Measurements from ENCODE around the gene DLGAP1.

DLGAP1 gene

GRCh38 chr18:4286256-4286655 lies 168.9 kb downstream of the DLGAP1 start:
- H3K4me3 ChIP-seq (ENCODE audit: low read depth, low read length): no peak overlapping the region
- DNase-seq (ENCODE audit: low read depth): no peak
- TF ChIP-seq CTCF (IDR thresholded peaks at IDR 0.05; ENCODE audit: low read depth, low read length) (no peak), MYC (IDR thresholded peaks at IDR 0.05; ENCODE audit: low read depth, low read length) (no peak), MAX (IDR thresholded peaks at IDR 0.05; ENCODE audit: low read depth, low read length) (no peak), POLR2A (IDR thresholded peaks at IDR 0.05; ENCODE audit: extremely low read depth, insufficient read length) (no peak)

- TF ChIP-seq CTCF (IDR thresholded peaks at IDR 0.05; ENCODE audit: low read depth, low read length): no peak
- TF ChIP-seq MYC (IDR thresholded peaks at IDR 0.05; ENCODE audit: low read depth, low read length): no peak
- TF ChIP-seq MAX (IDR thresholded peaks at IDR 0.05; ENCODE audit: low read depth, low read length): no peak
- TF ChIP-seq POLR2A (IDR thresholded peaks at IDR 0.05; ENCODE audit: extremely low read depth, insufficient read length): no peak
- no peak overlapping the region for H3K4me3 ChIP-seq (ENCODE audit: low read depth, low read length)
- DNase-seq (ENCODE audit: low read depth): no peak
These were observed 169.6 kb downstream of the DLGAP1 start for GRCh38 chr18:4285525-4285924.

- no peak for DNase-seq (ENCODE audit: low read depth)
These were observed 170.6 kb downstream of the DLGAP1 start for GRCh38 chr18:4284528-4284927.

GRCh38 chr18:4283746-4284291 lies 171.3 kb downstream of the DLGAP1 start:
- no peak for TF ChIP-seq CTCF (IDR thresholded peaks at IDR 0.05; ENCODE audit: low read depth, low read length)
- TF ChIP-seq MYC (IDR thresholded peaks at IDR 0.05; ENCODE audit: low read depth, low read length): no peak
- no peak for TF ChIP-seq POLR2A (IDR thresholded peaks at IDR 0.05; ENCODE audit: extremely low read depth, insufficient read length)
- no peak for TF ChIP-seq MAX (IDR thresholded peaks at IDR 0.05; ENCODE audit: low read depth, low read length)
- no peak for DNase-seq (ENCODE audit: low read depth)
- no peak overlapping the region for H3K4me3 ChIP-seq (ENCODE audit: low read depth, low read length)

More at GRCh38 chr18:4284528-4284927, 170.6 kb downstream of the DLGAP1 start:
- no peak overlapping the region for H3K4me3 ChIP-seq (ENCODE audit: low read depth, low read length)
- TF ChIP-seq POLR2A (IDR thresholded peaks at IDR 0.05; ENCODE audit: extremely low read depth, insufficient read length): no peak
- no peak for TF ChIP-seq MYC (IDR thresholded peaks at IDR 0.05; ENCODE audit: low read depth, low read length)
- no peak for TF ChIP-seq CTCF (IDR thresholded peaks at IDR 0.05; ENCODE audit: low read depth, low read length)
- no peak for TF ChIP-seq MAX (IDR thresholded peaks at IDR 0.05; ENCODE audit: low read depth, low read length)

- TF ChIP-seq CTCF (IDR thresholded peaks at IDR 0.05; ENCODE audit: low read depth, low read length) (no peak), POLR2A (IDR thresholded peaks at IDR 0.05; ENCODE audit: extremely low read depth, insufficient read length) (no peak), MAX (IDR thresholded peaks at IDR 0.05; ENCODE audit: low read depth, low read length) (no peak), MYC (IDR thresholded peaks at IDR 0.05; ENCODE audit: low read depth, low read length) (no peak)
- no peak overlapping the region for H3K4me3 ChIP-seq (ENCODE audit: low read depth, low read length)
- DNase-seq (ENCODE audit: low read depth): no peak
These were observed 172.2 kb downstream of the DLGAP1 start for GRCh38 chr18:4282954-4283353.

Data from NB4 (cell line).